ENCODE measurements around the gene CHD2. TPM values are rescaled to one million over a fixed set of nuclear protein-coding genes. Genes with fewer than 3 reads are reported as not detected.

The CHD2 gene
- total RNA-seq, 1 donor from 2014 or later: 100 TPM

DNA sequence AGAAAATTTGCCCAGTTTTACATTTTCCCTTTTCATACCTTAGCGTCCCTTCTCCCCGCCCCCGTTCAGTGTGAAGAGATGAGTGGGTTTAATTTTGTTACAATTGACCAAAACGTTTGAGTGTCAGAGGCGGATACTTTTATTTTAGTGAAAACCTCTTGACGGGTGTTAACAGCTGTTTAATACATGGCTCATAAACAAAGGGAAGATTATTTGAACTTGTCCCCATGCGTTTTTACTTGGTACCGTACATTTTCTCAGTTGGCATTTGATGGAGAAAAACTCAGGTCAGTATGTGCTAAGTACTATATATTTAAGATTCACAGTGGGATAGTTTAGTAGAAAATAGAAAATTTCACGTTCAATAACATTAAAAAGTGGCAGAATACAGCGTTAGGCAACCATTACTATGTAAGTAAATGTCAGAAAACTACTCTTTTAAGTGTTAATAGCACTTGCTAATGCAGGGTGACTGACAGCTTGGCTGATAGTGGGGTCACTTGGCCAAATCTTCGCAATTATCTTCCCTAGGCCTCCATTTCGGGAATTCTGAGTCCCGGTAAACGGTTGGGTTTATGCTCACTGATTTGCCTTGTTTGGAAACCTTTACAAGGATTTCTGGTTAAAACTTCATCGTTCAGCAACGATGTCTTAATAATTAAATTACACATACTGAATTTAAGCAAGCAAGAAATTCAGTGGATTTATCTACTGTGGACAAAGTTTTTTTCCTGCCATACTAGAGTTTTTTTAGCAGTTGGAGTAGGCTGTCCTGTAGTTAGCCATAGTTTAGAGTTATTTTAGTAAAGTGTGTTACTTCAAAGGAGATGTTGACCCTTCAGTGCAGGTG lies 4.8 kb downstream of the CHD2 start:
- H3K4me3 ChIP-seq: peak overlapping the region; percentile 39 to 55
- DNase-seq (ENCODE audit: extremely low spot score in 2 of 2): peak in 1 of 2 donors; percentile 80
- intact Hi-C loops (cut with DNase I): loop anchor here (2.0 to 5.0 kb wide), 3 partner anchors 22 to 98 kb away; no protein-coding TSS in a partner anchor
- TF ChIP-seq POLR2AphosphoS5 (IDR thresholded peaks at IDR 0.05; ENCODE audit: insufficient read depth in 1 of 2, low read depth in 1 of 2) (no peak), POLR2A (IDR thresholded peaks at IDR 0.05) (no peak)
- TF ChIP-seq, protein P1, sequence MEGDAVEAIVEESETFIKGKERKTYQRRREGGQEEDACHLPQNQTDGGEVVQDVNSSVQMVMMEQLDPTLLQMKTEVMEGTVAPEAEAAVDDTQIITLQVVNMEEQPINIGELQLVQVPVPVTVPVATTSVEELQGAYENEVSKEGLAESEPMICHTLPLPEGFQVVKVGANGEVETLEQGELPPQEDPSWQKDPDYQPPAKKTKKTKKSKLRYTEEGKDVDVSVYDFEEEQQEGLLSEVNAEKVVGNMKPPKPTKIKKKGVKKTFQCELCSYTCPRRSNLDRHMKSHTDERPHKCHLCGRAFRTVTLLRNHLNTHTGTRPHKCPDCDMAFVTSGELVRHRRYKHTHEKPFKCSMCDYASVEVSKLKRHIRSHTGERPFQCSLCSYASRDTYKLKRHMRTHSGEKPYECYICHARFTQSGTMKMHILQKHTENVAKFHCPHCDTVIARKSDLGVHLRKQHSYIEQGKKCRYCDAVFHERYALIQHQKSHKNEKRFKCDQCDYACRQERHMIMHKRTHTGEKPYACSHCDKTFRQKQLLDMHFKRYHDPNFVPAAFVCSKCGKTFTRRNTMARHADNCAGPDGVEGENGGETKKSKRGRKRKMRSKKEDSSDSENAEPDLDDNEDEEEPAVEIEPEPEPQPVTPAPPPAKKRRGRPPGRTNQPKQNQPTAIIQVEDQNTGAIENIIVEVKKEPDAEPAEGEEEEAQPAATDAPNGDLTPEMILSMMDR (IDR thresholded peaks at IDR 0.05): no peak
- H3K27ac ChIP-seq: peak overlapping the region; percentile 97
- no peaks in the 10 kb centered on the region for H3K36me3 ChIP-seq
- no peaks in the 10 kb centered on the region for H3K27me3 ChIP-seq
- peaks cover 71% of the 10 kb centered on the region for H3K4me1 ChIP-seq
- H3K9me3 ChIP-seq: no peaks in the 10 kb centered on the region

DNA sequence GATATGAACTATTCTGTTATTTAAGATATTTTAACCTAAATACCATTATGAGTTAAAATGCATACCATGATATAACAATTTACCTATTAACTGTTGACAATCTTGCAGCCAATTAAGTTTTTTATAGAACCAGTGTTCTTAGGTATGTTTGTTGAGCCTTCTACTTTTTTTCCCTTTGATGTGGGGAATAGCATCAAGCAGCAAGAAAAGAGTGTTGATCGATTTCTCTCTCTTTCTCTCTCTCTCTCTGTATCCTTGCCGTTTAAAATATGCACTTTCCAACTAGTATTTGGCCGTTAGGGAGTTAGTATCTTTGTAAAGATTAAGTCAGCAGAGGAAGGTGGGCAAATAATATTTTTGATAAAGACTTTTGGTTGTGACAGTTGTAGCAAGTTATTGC lies 5.9 kb downstream of the CHD2 start:
- Histone ChIP-seq H3K36me3 (no peaks in the 10 kb centered on the region), H3K27me3 (no peaks in the 10 kb centered on the region), H3K4me1 (peaks cover 81% of the 10 kb centered on the region), H3K27ac (peak overlapping the region; percentile 97), H3K4me3 (peak overlapping the region; percentile 39 to 55), H3K9me3 (no peaks in the 10 kb centered on the region)
- DNase-seq (ENCODE audit: extremely low spot score in 2 of 2): no peak
- TF ChIP-seq, protein P1 (IDR thresholded peaks at IDR 0.05): no peak
- no peak for TF ChIP-seq POLR2A (IDR thresholded peaks at IDR 0.05)
- TF ChIP-seq POLR2AphosphoS5 (IDR thresholded peaks at IDR 0.05; ENCODE audit: insufficient read depth in 1 of 2, low read depth in 1 of 2): no peak
- intact Hi-C loops (cut with DNase I): no loop called here

DNA sequence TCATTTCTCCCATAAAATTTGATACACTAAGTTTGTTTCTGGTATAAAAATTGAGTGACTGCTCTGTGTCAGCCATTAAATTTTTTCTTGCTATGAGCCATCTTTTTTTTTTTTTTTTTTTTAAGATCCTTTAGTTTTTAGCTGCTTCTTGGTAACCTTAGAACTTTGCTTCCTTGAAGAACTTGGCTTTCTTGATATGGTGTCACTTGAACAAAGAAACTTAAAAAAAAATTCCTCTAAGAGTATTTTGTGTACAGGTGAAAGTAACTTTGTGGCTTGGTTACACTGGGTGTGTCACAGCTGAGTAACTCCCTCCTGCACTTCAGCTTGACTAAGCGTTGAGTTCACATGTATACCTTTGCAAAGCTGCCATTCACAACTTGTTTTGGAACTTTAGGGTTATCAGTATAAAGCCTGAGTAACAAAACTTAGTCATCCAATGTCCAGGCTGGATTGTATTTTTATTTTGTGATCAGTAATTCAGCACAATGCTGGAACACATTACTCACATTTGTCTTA lies 6.5 kb downstream of the CHD2 start:
- no peak for DNase-seq (ENCODE audit: extremely low spot score in 2 of 2)
- H3K27ac ChIP-seq: peak overlapping the region; percentile 97
- intact Hi-C loops (cut with DNase I): no loop called here
- H3K4me3 ChIP-seq: peak overlapping the region in 1 of 2 donors; percentile 39
- H3K4me1 ChIP-seq: peaks cover 87% of the 10 kb centered on the region
- no peaks in the 10 kb centered on the region for H3K36me3 ChIP-seq
- no peaks in the 10 kb centered on the region for H3K27me3 ChIP-seq
- TF ChIP-seq POLR2AphosphoS5 (IDR thresholded peaks at IDR 0.05; ENCODE audit: insufficient read depth in 1 of 2, low read depth in 1 of 2): peak in 1 of 2 donors; percentile 69
- TF ChIP-seq POLR2A (IDR thresholded peaks at IDR 0.05): no peak
- no peaks in the 10 kb centered on the region for H3K9me3 ChIP-seq

DNA sequence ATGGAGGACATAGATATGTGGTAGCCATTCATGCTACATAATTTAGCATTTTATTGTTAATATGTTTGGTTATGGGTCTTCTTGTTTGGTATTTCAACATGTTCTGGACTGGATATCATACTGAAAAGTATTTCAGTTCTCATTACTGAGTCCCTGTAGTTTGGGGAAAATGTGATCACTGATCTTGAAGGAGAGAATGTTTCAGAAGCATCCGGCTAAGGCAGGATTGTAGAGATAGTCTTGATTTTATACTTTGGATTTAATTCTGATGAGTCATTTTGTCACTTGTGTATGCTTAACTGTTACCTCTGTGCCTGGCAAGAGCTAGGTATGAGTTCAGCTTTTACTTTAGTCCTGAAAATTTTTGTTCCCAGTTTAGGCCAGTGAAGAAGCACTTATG lies 7.1 kb downstream of the CHD2 start:
- Histone ChIP-seq H3K9me3 (no peaks in the 10 kb centered on the region), H3K4me1 (peaks cover 90% of the 10 kb centered on the region), H3K4me3 (no peak overlapping the region), H3K36me3 (no peaks in the 10 kb centered on the region), H3K27me3 (no peaks in the 10 kb centered on the region), H3K27ac (peak overlapping the region; percentile 97)
- intact Hi-C loops (cut with DNase I): no loop called here
- DNase-seq (ENCODE audit: extremely low spot score in 2 of 2): no peak
- TF ChIP-seq, protein P1 (IDR thresholded peaks at IDR 0.05): no peak
- no peak for TF ChIP-seq POLR2AphosphoS5 (IDR thresholded peaks at IDR 0.05; ENCODE audit: insufficient read depth in 1 of 2, low read depth in 1 of 2)
- no peak for TF ChIP-seq POLR2A (IDR thresholded peaks at IDR 0.05)

DNA sequence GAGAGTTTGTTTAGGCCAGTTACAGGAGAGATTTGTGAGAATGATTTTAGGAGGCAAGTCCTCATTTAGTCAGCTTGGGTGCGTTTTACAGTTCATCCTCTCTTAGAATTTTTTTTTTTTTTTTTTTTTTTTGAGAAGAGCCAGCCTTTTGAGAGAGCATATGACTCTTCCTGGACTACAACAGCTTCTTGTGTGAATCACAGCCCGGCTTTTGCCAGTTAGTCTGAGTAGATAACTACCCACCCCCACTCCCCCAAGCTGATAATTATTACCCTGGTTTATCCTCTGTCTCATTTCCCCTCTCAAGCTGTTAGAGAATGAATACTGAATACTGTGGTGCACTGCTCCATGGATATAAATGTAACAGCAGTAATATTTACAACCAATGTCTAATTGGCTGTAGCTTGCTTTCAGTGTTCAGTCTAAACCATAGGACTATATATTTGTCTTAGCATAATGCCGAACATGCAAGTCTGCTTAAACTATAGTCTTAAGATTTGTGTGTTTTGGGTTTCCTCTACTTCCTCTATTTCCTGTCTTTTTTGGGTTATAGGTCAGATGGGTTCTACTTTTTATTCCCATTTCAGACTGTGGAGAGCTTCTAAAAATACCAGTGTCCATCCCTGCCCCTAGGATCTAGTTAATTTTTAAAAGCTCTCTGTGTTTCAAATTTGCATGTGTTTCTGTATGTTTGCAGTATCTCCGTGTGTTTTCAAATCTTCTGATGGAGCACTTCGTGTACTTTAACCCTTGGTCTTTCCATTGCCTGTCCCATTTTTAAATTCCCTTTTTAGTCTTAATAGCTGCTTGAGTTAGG lies 8.0 kb downstream of the CHD2 start:
- intact Hi-C loops (cut with DNase I): no loop called here
- Histone ChIP-seq H3K9me3 (no peaks in the 10 kb centered on the region), H3K4me1 (peaks cover 88% of the 10 kb centered on the region), H3K36me3 (no peaks in the 10 kb centered on the region), H3K27ac (peak overlapping the region; percentile 97), H3K27me3 (no peaks in the 10 kb centered on the region), H3K4me3 (peak overlapping the region in 1 of 2 donors; percentile 5)
- DNase-seq (ENCODE audit: extremely low spot score in 2 of 2): peak in 1 of 2 donors; percentile 82
- peak in 1 of 2 donors; percentile 35 for TF ChIP-seq POLR2AphosphoS5 (IDR thresholded peaks at IDR 0.05; ENCODE audit: insufficient read depth in 1 of 2, low read depth in 1 of 2)
- TF ChIP-seq, protein P1 (IDR thresholded peaks at IDR 0.05): no peak
- TF ChIP-seq POLR2A (IDR thresholded peaks at IDR 0.05): no peak
